ENCODE results near the gene ACBD7.

- TF ChIP-seq, protein P1, sequence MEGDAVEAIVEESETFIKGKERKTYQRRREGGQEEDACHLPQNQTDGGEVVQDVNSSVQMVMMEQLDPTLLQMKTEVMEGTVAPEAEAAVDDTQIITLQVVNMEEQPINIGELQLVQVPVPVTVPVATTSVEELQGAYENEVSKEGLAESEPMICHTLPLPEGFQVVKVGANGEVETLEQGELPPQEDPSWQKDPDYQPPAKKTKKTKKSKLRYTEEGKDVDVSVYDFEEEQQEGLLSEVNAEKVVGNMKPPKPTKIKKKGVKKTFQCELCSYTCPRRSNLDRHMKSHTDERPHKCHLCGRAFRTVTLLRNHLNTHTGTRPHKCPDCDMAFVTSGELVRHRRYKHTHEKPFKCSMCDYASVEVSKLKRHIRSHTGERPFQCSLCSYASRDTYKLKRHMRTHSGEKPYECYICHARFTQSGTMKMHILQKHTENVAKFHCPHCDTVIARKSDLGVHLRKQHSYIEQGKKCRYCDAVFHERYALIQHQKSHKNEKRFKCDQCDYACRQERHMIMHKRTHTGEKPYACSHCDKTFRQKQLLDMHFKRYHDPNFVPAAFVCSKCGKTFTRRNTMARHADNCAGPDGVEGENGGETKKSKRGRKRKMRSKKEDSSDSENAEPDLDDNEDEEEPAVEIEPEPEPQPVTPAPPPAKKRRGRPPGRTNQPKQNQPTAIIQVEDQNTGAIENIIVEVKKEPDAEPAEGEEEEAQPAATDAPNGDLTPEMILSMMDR (IDR thresholded peaks at IDR 0.05) = no peak
- TF ChIP-seq POLR2A (IDR thresholded peaks at IDR 0.05) = no peak
Observed at GRCh38 chr10:15118615-15119014, 30.0 kb upstream of the ACBD7 start.
